Mononuclear cell (primary cell): ENCODE results near the gene TEX44. TPM values are rescaled to one million over a fixed set of nuclear protein-coding genes. Genes with fewer than 3 reads are reported as not detected.
"Not testable (repeated sequence)": the region's sequence is repeated elsewhere in the genome, so short reads cannot be mapped to it uniquely, and the experiment has no call there.

ENCODE experiments used
- H3K27me3 ChIP-seq: 2 replicates; pipeline ENCODE4 v1.6.0; 2011; ENCODE audit warnings: low read length, control low read depth; ENCODE audit not compliant: insufficient read depth
- H3K4me1 ChIP-seq: 2 replicates; pipeline ENCODE4 v1.5.1; 2011; ENCODE audit warnings: mild to moderate bottlenecking, low read length, control low read depth; ENCODE audit not compliant: insufficient read depth
- H3K4me3 ChIP-seq: 2 replicates; pipeline ENCODE4 v1.5.1; 2011; ENCODE audit warnings: mild to moderate bottlenecking, low read length, moderate library complexity
- H3K9me3 ChIP-seq: 2 replicates; pipeline ENCODE4 v1.5.1; 2011; ENCODE audit warnings: low read depth, mild to moderate bottlenecking, control low read depth, low read length
- total RNA-seq: library from RNA; depleted of rRNA; stranded (reverse); fragments of >200 nt; gene quantifications from one replicate; pipeline ENCODE4 v1.2.3, GENCODE V29; 2012

Gene TEX44
- total RNA-seq, 1 donor: not detected

DNA sequence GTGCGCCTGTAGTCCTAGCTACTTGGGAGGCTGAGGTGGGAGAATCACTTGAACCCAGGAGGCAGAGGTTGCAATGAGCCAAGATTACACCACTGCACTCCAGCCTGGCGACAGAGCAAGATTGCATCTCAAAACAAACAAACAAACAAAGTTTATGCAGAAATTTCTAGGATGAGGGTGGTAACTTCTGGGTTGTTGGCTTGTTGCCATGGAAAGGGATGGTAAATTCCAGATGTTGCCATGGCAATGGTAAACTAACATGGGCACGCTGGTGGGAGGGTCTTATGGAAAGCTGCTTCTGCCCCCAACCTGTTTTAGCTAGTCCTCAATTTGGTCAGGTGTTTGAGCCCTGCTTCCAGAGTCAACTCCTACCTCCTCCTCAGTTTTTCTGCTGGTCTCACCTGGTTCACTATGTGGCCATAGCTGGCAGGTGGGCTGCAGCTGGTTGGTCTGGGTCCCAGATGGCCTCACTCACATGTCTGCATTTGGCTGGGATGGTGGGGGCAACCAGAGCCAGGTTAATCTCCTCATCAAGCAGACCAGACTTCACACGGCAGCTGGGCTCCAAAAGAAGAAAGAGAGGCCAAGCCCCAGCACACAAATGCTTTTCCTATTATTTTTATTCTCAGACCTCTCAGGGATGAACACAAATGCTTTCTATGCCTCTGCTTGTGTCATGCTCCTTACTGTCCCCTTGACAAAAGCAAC lies 26.6 kb upstream of the TEX44 start:
- Histone ChIP-seq H3K4me1 (no peaks in the 10 kb centered on the region), H3K9me3 (no peaks in the 10 kb centered on the region), H3K27me3 (no peaks in the 10 kb centered on the region), H3K4me3 (no peak overlapping the region)

DNA sequence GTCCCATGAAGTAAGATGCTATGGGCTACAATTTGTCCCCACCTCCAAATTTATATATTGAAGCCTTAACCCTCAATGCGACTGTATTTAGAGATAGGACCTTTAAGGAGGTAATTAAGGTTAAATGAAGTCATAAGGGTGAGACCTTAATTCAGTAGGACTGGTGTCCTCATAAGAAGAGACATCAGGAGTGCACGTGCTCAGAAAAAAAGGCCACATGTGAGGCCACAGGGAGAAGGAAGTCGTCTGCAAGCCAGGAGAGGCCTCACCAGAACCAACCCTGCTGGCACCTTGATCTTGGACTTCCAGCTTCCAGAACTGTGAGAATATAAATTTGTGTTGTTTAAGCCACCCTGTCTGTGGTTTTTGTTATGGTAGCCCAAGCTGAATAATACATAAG lies 25.5 kb upstream of the TEX44 start:
- Histone ChIP-seq H3K4me1 (no peaks in the 10 kb centered on the region), H3K4me3 (no peak overlapping the region), H3K27me3 (no peaks in the 10 kb centered on the region), H3K9me3 (no peaks in the 10 kb centered on the region)

DNA sequence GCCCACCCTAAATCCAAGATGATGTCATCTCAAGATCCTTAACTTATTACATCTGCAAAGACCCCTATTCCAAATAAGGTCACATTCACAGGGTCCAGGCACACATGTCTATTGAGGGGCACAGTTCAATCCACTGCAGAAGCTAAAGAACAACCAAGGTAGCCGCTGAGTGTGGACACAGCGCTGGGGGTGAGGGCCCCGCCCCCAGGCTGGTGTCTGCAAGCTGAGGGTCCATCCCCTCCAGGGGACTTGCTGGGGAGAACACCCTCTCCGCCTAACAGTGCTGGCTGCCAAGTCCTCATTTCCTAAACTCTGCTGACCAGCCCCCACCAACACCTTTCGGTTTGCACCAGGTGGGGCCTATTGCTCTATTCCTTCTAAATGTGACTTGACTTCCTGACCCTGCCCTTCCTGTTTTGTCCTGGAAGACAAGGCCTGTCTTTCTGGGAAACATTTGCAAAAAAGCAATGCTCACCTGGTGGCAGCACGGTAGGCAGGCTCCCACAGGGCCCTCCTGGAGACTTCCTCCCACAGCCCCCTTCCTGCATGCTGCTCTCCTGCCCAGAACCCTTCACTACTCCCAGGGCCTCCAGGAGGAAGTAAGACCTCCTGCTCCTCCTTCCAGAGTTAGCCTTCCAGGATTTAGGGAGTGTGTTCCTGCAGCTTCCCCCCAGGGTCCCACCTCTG lies 24.4 kb upstream of the TEX44 start:
- no peak overlapping the region for H3K4me3 ChIP-seq
- H3K27me3 ChIP-seq: no peaks in the 10 kb centered on the region
- H3K4me1 ChIP-seq: no peaks in the 10 kb centered on the region
- H3K9me3 ChIP-seq: no peaks in the 10 kb centered on the region

DNA sequence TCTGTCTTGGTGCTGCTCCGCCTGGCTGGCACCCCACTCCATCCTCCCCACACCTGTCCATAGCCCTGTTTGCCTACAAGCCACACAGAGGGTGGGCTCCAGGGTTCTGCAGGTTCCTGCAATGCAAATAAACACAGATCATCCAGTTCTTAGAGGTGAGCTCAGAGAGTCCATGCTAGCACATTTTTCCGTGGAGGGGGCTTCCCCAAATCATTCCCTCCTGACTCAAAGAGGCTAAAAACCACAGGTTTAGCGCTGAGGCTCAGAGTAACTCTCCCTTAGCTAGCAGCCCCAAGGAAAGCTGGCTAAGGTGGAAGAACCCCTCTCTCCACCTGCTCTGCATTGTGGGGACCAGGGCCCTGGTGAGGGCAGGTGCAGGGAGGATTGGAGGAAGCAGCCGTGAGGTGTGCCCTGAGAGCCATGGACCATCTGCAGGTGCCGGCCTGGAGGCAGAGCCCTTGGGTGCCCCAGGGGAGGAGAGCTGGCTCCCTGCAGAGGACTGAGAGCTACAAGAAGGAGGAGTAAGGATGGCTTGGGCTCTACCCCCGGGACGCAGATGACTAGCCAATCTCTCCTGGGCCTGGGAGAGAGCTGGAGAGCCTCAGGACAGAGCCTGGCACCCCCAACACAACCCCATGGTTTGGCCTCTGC lies 23.8 kb upstream of the TEX44 start:
- Histone ChIP-seq H3K27me3 (no peaks in the 10 kb centered on the region), H3K4me3 (no peak overlapping the region), H3K9me3 (no peaks in the 10 kb centered on the region), H3K4me1 (no peaks in the 10 kb centered on the region)

DNA sequence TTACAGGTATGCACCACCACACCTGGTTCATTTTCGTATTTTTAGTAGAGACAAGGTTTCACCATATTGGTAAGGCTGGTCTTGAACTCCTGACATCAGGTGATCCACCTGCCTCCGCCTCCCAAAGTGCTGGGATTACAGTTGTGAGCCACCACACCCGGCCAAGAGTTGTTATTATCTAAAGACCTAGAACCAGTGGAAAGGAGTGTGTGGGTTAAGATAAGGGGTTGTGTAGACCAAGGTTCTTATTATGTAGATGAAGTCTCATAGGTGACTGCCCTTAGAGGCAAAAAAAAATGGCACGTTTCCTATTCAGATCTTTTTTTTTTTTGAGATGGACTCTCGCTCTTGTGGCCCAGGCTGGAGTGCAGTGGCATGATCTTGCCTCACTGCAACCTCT lies 21.7 kb upstream of the TEX44 start:
- H3K9me3 ChIP-seq, H3K4me1 ChIP-seq, H3K27me3 ChIP-seq: not testable (repeated sequence)

DNA sequence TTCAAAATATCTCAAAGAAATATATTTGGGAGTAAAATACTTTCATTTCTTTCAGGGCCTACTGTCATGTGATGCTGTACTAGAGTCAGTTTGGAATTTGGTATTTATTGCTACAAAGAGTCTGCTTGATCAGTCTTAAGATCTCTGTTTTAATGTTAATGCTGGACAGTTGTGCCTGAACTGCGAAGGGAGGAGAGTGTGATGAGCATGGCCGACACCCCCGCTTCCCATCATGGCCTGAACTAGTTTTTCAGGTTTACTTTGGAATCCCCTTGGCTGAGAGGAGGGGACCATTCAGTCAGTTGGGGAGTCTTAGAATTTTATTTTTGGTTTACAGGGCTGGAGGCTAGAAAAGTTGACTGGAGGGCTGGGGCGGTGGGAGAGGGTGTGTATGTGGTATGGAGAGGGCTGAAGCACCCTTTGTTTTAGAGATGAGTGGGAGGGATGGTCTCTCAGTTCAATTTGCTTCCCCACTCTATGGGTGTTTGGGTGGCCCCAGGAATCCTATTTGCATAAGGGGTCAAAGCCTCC lies 20.9 kb upstream of the TEX44 start:
- no peaks in the 10 kb centered on the region for H3K4me1 ChIP-seq
- no peaks in the 10 kb centered on the region for H3K9me3 ChIP-seq
- H3K27me3 ChIP-seq: no peaks in the 10 kb centered on the region
- no peak overlapping the region for H3K4me3 ChIP-seq

More for the DNA sequence above, 21.7 kb upstream of the TEX44 start:
- H3K4me3 ChIP-seq: not testable (repeated sequence)

DNA sequence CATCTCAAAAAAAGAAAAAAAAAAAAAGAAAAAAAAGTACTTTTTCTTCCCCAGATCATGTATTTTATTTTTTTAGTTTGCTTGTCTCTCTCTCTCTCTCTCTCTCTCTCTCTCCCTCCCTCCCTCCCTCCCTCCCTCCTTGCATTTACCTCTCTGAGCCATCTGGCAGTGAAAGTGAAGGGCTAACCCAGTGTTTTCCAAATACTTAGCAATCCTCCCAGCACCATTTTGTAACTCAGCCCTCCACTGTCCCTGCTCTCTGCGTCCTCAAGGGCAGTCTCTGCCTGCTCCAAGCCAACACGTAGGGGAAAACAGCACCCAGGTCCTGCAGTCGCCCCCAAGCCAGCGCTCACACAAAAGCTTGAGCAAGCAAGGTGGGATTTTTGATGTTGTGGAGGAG lies 19.6 kb upstream of the TEX44 start:
- Histone ChIP-seq H3K4me3 (no peak overlapping the region), H3K27me3 (no peaks in the 10 kb centered on the region), H3K4me1 (no peaks in the 10 kb centered on the region), H3K9me3 (no peaks in the 10 kb centered on the region)

DNA sequence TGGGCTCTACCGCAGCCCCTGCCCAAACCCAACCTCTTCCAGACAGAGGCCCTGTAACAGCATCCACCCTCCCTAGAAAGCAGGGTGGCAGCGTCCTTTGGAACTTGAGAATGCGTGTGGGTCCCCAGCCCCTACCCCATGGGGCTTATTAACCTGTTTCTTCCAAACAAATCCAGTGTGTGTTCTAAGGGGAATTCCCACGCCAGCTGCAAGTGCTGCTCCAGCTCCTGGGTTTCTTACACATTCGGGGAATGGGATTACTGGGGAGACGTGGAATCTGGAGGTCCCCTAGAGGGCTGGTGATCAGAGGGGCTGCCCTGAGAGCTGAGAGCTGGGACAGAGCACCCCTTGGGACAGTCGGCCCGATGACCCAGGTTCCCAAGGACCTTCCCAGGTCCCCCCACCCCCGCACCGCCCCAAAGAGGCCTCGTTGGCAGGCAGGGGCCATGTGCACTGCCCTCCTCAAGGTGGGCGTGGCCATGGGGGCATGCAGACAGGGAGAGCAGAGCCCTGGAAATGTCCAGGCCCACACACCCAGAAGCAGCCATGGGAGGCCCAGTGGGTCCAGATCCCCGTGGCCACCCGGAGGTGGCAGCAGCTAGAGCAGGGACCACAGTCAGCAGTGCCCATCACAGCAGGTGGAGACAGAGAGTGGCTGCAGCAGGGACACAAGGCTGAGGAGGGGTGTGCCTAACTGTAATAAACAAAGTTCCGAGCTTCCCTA lies 18.8 kb upstream of the TEX44 start:
- H3K4me1 ChIP-seq: no peaks in the 10 kb centered on the region

DNA sequence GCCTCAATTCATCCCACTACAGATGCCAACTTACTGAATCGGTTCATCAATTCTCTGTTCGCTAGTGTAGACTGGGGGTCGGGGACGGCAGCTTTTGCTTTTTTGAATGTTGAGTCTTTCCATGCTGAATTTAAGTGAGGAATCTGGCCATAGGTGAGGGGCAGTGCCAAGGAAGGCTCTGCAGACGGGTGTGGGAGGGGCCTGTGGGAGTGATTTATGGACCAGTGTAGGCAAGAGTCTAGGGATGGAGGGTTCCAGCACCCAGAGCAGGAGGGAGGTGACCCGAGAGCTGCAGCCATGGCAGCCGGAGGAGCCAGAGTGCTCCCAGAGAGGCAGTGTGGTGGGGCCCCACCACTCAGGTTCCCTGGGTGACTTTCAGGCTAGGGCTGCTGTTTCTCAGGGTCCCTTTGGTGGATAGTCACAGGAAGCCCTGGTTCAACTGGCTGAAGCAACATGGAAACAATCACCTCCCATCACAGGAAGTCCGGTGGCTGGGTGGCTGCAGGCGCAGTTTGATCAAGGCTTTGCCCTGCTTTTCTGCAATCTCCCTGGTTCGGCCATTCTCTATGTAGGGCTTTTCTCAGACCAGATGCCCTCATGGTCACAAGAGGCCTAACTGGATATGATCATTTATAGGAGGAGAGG lies 16.9 kb upstream of the TEX44 start:
- H3K27me3 ChIP-seq: no peaks in the 10 kb centered on the region
- H3K4me3 ChIP-seq: no peak overlapping the region
- H3K9me3 ChIP-seq: no peaks in the 10 kb centered on the region
- H3K4me1 ChIP-seq: no peaks in the 10 kb centered on the region

More for the DNA sequence above, 18.8 kb upstream of the TEX44 start:
- Histone ChIP-seq H3K4me3 (no peak overlapping the region), H3K9me3 (no peaks in the 10 kb centered on the region), H3K27me3 (no peaks in the 10 kb centered on the region)

DNA sequence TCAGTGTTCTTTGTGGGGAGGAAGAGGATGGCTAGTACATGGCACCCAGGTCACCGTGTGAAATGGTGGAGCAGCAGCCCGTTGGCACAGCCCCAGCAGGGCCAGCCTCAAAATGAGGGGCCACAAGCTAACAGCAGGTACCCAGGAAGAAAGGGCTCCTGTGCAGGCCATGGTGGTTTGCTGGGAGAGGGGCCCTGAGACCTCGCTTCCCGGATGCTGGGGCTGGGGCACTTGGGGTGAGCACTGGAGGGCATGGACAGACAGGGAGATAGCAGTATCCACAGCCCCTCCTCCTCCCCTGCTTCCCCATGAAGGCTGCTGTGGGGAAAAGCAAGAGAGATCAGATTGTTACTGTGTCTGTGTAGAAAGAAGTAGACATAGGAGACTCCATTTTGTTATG lies 16.2 kb upstream of the TEX44 start:
- Histone ChIP-seq H3K9me3 (no peaks in the 10 kb centered on the region), H3K4me1 (no peaks in the 10 kb centered on the region), H3K27me3 (no peaks in the 10 kb centered on the region), H3K4me3 (no peak overlapping the region)

DNA sequence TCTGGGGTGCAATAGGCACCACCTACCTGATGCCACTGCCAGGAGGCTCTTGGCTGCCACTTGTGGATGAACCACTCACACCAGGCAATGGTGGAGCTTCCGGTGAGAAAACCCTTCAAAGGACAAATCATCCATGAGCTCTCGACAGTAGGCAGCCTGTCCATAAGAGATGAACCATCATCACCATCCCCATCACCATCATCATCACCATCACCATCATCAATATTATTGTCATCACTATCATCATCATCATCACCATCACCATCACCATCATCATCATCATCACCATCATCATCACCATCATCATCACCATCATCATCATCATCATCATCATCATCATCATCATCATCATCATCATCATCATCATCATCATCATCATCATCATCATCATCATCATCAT lies 14.0 kb upstream of the TEX44 start:
- H3K4me3 ChIP-seq, H3K9me3 ChIP-seq, H3K4me1 ChIP-seq, H3K27me3 ChIP-seq: not testable (repeated sequence)

DNA sequence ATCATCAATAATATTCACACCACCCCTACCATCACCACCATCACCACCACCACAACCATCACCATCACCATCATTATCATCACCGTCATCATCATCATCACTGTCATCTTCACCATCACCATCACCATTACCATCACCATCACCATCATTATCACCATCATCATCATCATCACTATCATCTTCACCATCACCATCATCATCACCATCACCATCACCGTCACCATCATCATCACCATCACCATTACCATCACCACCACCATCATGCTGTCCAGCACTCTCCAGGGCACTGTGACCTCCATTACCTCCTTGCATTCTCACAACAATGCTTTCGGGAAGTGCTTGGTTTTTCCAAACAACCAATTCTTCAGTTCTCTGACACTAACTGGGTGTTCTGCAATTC lies 13.1 kb upstream of the TEX44 start:
- Histone ChIP-seq H3K4me3 (no peak overlapping the region), H3K9me3 (no peaks in the 10 kb centered on the region), H3K27me3 (no peaks in the 10 kb centered on the region), H3K4me1 (no peaks in the 10 kb centered on the region)

DNA sequence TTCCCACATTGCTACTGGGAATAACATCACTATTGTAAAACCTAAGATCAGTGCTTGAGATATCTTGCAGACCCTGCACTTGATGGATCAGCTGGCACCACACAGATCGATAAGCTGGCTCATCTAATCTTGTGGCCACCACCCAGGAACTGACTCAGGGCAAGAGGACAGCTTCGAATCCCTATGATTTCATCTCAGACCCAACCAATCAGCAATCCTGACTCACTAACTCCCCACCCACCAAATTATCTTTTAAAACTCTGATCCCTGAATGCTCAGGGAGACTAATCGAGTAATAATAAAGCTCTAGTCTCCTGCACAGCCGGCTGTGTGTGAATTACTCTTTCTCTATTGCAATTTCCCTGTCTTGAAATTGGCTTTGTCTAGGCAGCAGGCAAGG lies 11.3 kb upstream of the TEX44 start:
- no peaks in the 10 kb centered on the region for H3K27me3 ChIP-seq
- H3K4me1 ChIP-seq: no peaks in the 10 kb centered on the region
- no peaks in the 10 kb centered on the region for H3K9me3 ChIP-seq
- no peak overlapping the region for H3K4me3 ChIP-seq

DNA sequence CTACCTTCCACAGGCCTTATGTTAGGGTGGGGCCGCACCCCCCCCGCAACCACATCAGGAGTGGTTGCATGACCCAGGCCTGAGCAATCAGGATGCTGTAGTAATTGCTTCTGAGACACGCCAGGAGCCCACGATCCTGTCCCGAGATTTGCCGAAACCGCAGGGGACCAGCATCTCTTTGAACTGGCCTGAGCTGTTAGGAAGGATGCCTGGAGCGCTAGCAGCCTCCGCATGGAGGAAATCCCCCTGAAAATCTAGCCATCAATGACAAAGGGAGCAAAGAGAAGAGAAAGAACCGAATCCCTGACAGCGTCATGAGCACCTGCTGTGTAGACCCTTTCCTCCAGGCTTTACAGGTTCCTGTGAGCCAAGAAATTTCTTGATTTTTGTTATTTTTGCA lies 8.7 kb upstream of the TEX44 start:
- no peak overlapping the region for H3K4me3 ChIP-seq
- no peaks in the 10 kb centered on the region for H3K4me1 ChIP-seq
- H3K9me3 ChIP-seq: no peaks in the 10 kb centered on the region
- no peaks in the 10 kb centered on the region for H3K27me3 ChIP-seq

DNA sequence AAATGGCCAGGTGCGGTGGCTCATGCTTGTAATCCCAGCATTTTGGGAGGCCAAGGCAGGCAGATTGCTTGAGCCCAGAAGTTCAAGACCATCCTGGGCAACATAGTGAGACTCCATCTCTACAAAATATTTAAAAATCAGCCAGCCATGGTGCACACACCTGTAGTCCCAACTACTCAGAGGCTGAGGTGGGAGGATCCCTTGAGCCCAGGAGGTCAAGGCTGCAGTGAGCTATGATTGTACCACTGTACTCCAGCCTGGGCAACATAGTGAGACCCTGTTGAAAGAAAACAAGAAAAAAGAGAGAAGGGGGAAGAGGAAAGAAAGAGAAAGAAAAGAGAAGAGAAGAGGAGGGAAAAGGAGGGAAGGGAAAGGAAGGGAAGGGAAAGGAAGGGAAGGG lies 4.9 kb upstream of the TEX44 start:
- H3K4me3 ChIP-seq, H3K4me1 ChIP-seq, H3K9me3 ChIP-seq, H3K27me3 ChIP-seq: not testable (repeated sequence)
